Measurements from ENCODE around the gene TBC1D10A. TPM values are rescaled to one million over a fixed set of nuclear protein-coding genes. Genes with fewer than 3 reads are reported as not detected.
A peak's percentile ranks its signal among the peaks of the same experiment; 100 is the strongest.

Gene TBC1D10A
- polyA plus RNA-seq, 1 of the 3 experiments (the other 2 are of a cell fraction), result 15.3 TPM

DNA sequence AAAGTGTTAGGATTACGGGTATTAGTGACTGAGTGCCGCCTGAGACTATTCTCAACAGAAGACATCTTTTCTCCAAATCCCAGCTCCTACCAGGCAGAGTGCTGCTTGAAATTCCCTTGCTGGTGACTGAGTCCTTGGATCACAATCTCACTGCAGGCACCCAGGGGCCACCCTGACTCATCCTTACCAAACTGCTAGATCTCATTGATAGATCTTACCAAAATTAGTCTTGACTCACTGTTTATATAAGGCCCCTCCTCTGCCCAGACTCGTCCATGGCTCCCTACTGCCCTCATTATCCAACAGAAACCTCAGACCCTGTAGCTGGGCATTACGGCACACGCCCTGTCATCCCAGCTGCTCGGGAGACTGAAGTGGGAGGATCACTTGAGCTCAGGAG lies 14.7 kb downstream of the TBC1D10A start:
- peaks cover 26 to 35% of the 10 kb centered on the region in 2 experiments; a peak in 3 of 4 replicates for H3K4me1 ChIP-seq (ENCODE audit: control insufficient read depth in 1 of 2, insufficient read depth in 2 of 2, low read depth in 1 of 2, low read length in 1 of 2)
- peak overlapping the region; percentile 21; the same call in 1 of the 2 replicates for H3K9ac ChIP-seq
- POLR2A ChIA-PET, result interaction anchor here (1.0 kb wide), 1 partner anchor 17 kb away, joined by 3 read pairs; no protein-coding TSS in a partner anchor

More for the DNA sequence above, 14.7 kb downstream of the TBC1D10A start:
- peak overlapping the region; percentile 73 for H3K4me2 ChIP-seq
- CTCF ChIA-PET, result interaction anchor here (6.5 kb wide), 1 partner anchor 23 kb away, joined by 31 read pairs; the partner anchor contains the start of gene CASTOR1
- no peaks in the 10 kb centered on the region for H3K36me3 ChIP-seq (replicated peaks in 1 of 2; ENCODE audit: control insufficient read depth in 1 of 2, insufficient read depth in 2 of 2, low read length in 1 of 2)
- H3K79me2 ChIP-seq (ENCODE audit: insufficient read depth), result peaks cover 79% of the 10 kb centered on the region
- 50% methylated on average over 6 of the region's 6 CpGs for WGBS (ENCODE audit: low lambda C conversion rate)
- H4K20me1 ChIP-seq (ENCODE audit: insufficient read depth), result peaks cover 72% of the 10 kb centered on the region
- H2AFZ ChIP-seq (ENCODE audit: low read depth), result no peak overlapping the region
- no peaks in the 10 kb centered on the region for H3K9me2 ChIP-seq
- TF ChIP-seq YY1 (IDR thresholded peaks at IDR 0.05; ENCODE audit: low read depth) (no peak), CHD2 (IDR thresholded peaks at IDR 0.05; ENCODE audit: low read length, partially characterized antibody) (no peak), MXI1 (IDR thresholded peaks at IDR 0.05; ENCODE audit: low read depth, low read length) (no peak), SIN3A (IDR thresholded peaks at IDR 0.05; ENCODE audit: borderline replicate concordance, low read depth, low read length) (no peak), FOSL2 (IDR thresholded peaks at IDR 0.05; ENCODE audit: borderline replicate concordance, low read depth) (peak; percentile 78; the same call in 1 of the 2 replicates), RFX5 (IDR thresholded peaks at IDR 0.05; ENCODE audit: low read length) (no peak), TCF12 (IDR thresholded peaks at IDR 0.05) (peak; percentile 73), TAF1 (IDR thresholded peaks at IDR 0.05; ENCODE audit: borderline replicate concordance, low read depth, low read length) (no peak), FOXM1 (IDR thresholded peaks at IDR 0.05; ENCODE audit: low read depth) (no peak), NFIC (IDR thresholded peaks at IDR 0.05; ENCODE audit: borderline replicate concordance) (peak; percentile 22; the same call in 1 of the 2 replicates), JUND (IDR thresholded peaks at IDR 0.05) (peak; percentile 77), GABPA (IDR thresholded peaks at IDR 0.05; ENCODE audit: low read depth) (no peak), TEAD4 (IDR thresholded peaks at IDR 0.05; ENCODE audit: borderline replicate concordance, insufficient read depth) (no peak), EP300 (IDR thresholded peaks at IDR 0.05; ENCODE audit: borderline replicate concordance in 1 of 2, low read depth in 1 of 2, low read length in 1 of 2) (no peak; a peak in 1 of 4 replicates), ELF1 (IDR thresholded peaks at IDR 0.05) (no peak), FOXJ3 (CRISPR knock-in tag; IDR thresholded peaks at IDR 0.05) (no peak), GATA2 (CRISPR knock-in tag; IDR thresholded peaks at IDR 0.05) (no peak), MEF2A (IDR thresholded peaks at IDR 0.05; ENCODE audit: borderline replicate concordance, low read depth) (peak; percentile 75; the same call in 1 of the 2 replicates), POLR2AphosphoS5 (IDR thresholded peaks at IDR 0.05; ENCODE audit: low read depth, low read length) (no peak), RXRA (IDR thresholded peaks at IDR 0.05; ENCODE audit: borderline replicate concordance, low read depth) (peak; percentile 48; the same call in 1 of the 2 replicates)
- TF ChIP-seq, protein P1, sequence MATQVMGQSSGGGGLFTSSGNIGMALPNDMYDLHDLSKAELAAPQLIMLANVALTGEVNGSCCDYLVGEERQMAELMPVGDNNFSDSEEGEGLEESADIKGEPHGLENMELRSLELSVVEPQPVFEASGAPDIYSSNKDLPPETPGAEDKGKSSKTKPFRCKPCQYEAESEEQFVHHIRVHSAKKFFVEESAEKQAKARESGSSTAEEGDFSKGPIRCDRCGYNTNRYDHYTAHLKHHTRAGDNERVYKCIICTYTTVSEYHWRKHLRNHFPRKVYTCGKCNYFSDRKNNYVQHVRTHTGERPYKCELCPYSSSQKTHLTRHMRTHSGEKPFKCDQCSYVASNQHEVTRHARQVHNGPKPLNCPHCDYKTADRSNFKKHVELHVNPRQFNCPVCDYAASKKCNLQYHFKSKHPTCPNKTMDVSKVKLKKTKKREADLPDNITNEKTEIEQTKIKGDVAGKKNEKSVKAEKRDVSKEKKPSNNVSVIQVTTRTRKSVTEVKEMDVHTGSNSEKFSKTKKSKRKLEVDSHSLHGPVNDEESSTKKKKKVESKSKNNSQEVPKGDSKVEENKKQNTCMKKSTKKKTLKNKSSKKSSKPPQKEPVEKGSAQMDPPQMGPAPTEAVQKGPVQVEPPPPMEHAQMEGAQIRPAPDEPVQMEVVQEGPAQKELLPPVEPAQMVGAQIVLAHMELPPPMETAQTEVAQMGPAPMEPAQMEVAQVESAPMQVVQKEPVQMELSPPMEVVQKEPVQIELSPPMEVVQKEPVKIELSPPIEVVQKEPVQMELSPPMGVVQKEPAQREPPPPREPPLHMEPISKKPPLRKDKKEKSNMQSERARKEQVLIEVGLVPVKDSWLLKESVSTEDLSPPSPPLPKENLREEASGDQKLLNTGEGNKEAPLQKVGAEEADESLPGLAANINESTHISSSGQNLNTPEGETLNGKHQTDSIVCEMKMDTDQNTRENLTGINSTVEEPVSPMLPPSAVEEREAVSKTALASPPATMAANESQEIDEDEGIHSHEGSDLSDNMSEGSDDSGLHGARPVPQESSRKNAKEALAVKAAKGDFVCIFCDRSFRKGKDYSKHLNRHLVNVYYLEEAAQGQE (IDR thresholded peaks at IDR 0.05; ENCODE audit: low read depth, low read length), result peak; percentile 25; the same call in 1 of the 2 replicates
- TF ChIP-seq, protein P2, sequence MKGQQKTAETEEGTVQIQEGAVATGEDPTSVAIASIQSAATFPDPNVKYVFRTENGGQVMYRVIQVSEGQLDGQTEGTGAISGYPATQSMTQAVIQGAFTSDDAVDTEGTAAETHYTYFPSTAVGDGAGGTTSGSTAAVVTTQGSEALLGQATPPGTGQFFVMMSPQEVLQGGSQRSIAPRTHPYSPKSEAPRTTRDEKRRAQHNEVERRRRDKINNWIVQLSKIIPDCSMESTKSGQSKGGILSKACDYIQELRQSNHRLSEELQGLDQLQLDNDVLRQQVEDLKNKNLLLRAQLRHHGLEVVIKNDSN (IDR thresholded peaks at IDR 0.05; ENCODE audit: borderline replicate concordance, low read depth), result no peak
- TF ChIP-seq, protein P3, sequence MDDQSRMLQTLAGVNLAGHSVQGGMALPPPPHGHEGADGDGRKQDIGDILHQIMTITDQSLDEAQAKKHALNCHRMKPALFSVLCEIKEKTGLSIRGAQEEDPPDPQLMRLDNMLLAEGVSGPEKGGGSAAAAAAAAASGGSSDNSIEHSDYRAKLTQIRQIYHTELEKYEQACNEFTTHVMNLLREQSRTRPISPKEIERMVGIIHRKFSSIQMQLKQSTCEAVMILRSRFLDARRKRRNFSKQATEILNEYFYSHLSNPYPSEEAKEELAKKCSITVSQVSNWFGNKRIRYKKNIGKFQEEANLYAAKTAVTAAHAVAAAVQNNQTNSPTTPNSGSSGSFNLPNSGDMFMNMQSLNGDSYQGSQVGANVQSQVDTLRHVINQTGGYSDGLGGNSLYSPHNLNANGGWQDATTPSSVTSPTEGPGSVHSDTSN (IDR thresholded peaks at IDR 0.05), result peak; percentile 89
- H3K27ac ChIP-seq (ENCODE audit: low read depth in 2 of 2, low read length in 1 of 2), result peak overlapping the region in 1 of 2 experiments; percentile 66; a peak in 2 of 4 replicates
- H3K4me3 ChIP-seq (ENCODE audit: low read depth in 2 of 2, low read length in 1 of 2), result no peak overlapping the region
- no peak for DNase-seq
- no peaks in the 10 kb centered on the region for H3K27me3 ChIP-seq (ENCODE audit: insufficient read depth)
- H3F3A ChIP-seq (replicated peaks; ENCODE audit: insufficient read depth), result peaks cover 25% of the 10 kb centered on the region
- H3K9me3 ChIP-seq, result no peaks in the 10 kb centered on the region
